HS-5 (cell line): ENCODE measurements around the gene GPC6.

Experiments used
- DNase-seq: peaks from one replicate; pipeline ENCODE4 v3.0.0-alpha.2; 2012; ENCODE audit warnings: low read depth

GPC6 gene

GRCh38 chr13:93502987-93503615 is 276.5 kb downstream of the GPC6 start:
- no peak for DNase-seq

GRCh38 chr13:93505104-93505952 is 278.7 kb downstream of the GPC6 start:
- DNase-seq = no peak

GRCh38 chr13:93511011-93511410 is 284.4 kb downstream of the GPC6 start:
- DNase-seq = no peak

- DNase-seq = no peak
Measured at GRCh38 chr13:93515267-93515666, 288.7 kb downstream of the GPC6 start.

GRCh38 chr13:93517658-93518057 is 291.1 kb downstream of the GPC6 start:
- DNase-seq = no peak

GRCh38 chr13:93521307-93521706 is 294.7 kb downstream of the GPC6 start:
- no peak for DNase-seq

GRCh38 chr13:93522501-93522900 is 295.9 kb downstream of the GPC6 start:
- no peak for DNase-seq

- DNase-seq = no peak
Measured at GRCh38 chr13:93525087-93525486, 298.5 kb downstream of the GPC6 start.

- DNase-seq = no peak
Measured at GRCh38 chr13:93527748-93528297, 301.2 kb downstream of the GPC6 start.

- DNase-seq = no peak
Measured at GRCh38 chr13:93529961-93530360, 303.4 kb downstream of the GPC6 start.

GRCh38 chr13:93534181-93534700 is 307.6 kb downstream of the GPC6 start:
- no peak for DNase-seq

- DNase-seq = no peak
Measured at GRCh38 chr13:93535251-93535650, 308.6 kb downstream of the GPC6 start.

GRCh38 chr13:93539914-93540313 is 313.3 kb downstream of the GPC6 start:
- DNase-seq = no peak

GRCh38 chr13:93547886-93548285 is 321.3 kb downstream of the GPC6 start:
- DNase-seq = no peak

GRCh38 chr13:93549326-93550005 is 322.9 kb downstream of the GPC6 start:
- DNase-seq = no peak

GRCh38 chr13:93550236-93550635 is 323.6 kb downstream of the GPC6 start:
- no peak for DNase-seq

GRCh38 chr13:93552596-93552995 is 326.0 kb downstream of the GPC6 start:
- DNase-seq = no peak

- no peak for DNase-seq
Measured at GRCh38 chr13:93554514-93554913, 327.9 kb downstream of the GPC6 start.

- DNase-seq = no peak
Measured at GRCh38 chr13:93558637-93559036, 332.0 kb downstream of the GPC6 start.

- DNase-seq = peak; percentile 58
Measured at GRCh38 chr13:93559718-93560117, 333.1 kb downstream of the GPC6 start.

GRCh38 chr13:93561576-93562225 is 335.1 kb downstream of the GPC6 start:
- DNase-seq = no peak

- DNase-seq = no peak
Measured at GRCh38 chr13:93562676-93563075, 336.1 kb downstream of the GPC6 start.
